ENCODE data around the gene COL19A1.

Gene COL19A1

DNA sequence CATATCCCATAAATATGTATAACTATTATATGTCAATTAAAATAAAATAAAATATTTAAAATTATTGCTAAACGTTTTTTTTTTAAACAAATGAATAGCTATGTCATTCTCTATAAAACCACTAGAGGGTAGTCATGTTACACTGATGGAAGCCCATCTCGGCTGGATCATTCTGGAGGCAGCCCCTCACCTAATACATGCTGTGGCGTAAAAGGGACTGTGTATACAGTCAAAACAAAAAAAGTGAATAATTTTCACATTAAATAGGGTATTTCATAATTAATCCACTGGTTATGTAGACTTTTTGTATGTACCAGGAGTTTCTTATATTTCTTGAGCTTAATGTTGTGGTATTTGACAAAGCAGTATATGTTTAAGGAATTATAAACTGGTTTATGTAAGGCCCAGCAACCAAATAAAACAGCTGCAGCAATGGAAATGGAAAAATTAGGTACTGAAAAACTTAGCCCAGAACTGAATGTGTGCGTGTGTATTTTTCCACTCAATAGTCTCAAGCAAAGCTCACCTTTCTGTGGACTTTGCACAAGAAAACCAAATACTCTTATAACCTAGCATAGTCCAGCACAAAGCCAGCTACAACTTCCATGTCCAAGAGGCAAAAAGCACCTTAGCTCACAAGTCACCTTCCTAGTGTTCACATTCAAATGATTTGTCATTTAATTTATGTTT is 354.8 kb downstream of the COL19A1 start:
- no peak overlapping the region for H3K9ac ChIP-seq (ENCODE audit: low read depth, low read length)
- no peaks in the 10 kb centered on the region for H3K4me1 ChIP-seq (ENCODE audit: insufficient read depth, low read length)
- H3K4me3 ChIP-seq (ENCODE audit: low read length): no peak overlapping the region
- no peaks in the 10 kb centered on the region; the same call in 1 of the 2 replicates for H3K36me3 ChIP-seq (ENCODE audit: insufficient read depth, low read depth, low read length)
- no peaks in the 10 kb centered on the region for H3K9me3 ChIP-seq (ENCODE audit: insufficient read depth, low read depth, low read length)
- H3K27ac ChIP-seq (ENCODE audit: low read length): no peak overlapping the region
- H3K27me3 ChIP-seq (ENCODE audit: insufficient read depth, low read length): no peaks in the 10 kb centered on the region

DNA sequence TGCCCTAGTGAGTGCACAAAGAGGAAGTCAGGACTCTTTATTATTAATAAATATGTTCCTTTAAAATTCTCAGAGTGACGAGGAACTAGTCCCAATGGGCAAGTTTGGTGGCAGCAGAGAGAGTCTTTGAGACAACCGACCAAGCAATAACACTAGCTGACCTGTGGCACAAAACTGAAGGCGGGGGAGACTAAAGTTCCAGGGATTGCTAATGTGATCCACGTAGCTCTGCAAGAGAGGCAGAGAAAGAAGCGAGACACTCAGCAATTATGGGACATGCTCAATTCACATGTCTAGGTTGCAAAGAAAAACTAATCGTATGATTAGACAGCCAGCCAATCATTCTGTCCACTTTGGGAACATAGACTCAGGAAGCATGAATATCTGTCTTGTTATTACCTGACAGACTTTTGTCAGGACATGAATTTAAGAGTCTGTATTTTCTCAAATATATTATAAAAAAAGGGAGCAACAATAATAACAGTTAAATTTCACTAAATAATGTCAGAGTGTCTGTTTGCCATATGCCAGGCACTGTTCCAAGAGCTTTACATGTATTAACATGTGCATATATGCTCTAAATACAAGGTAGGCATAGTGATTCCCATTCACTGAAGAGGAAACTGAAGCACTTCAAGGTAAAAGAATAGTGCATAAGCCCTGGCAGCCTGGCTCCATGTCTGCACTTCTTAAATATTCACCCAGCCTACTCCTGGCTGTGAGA is 355.5 kb downstream of the COL19A1 start:
- Histone ChIP-seq H3K4me1 (ENCODE audit: insufficient read depth, low read length) (no peaks in the 10 kb centered on the region), H3K9ac (ENCODE audit: low read depth, low read length) (no peak overlapping the region), H3K27ac (ENCODE audit: low read length) (no peak overlapping the region), H3K36me3 (ENCODE audit: insufficient read depth, low read depth, low read length) (no peaks in the 10 kb centered on the region; the same call in 1 of the 2 replicates), H3K27me3 (ENCODE audit: insufficient read depth, low read length) (no peaks in the 10 kb centered on the region), H3K9me3 (ENCODE audit: insufficient read depth, low read depth, low read length) (no peaks in the 10 kb centered on the region), H3K4me3 (ENCODE audit: low read length) (no peak overlapping the region)

DNA sequence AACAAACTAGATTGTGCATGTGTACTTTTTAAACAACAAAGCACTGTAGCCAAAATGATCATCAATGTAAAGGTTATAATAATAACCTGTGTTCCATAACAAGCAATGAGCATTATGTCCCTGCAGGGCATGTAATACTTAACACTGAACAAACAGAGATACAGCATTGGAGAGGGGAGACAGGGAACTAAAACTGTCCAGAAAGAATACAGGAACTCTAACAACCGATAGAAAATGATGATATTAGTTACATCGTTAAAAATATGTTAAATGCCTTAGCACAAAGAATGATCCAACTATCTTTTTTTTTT is 356.0 kb downstream of the COL19A1 start:
- H3K4me1 ChIP-seq (ENCODE audit: insufficient read depth, low read length): no peaks in the 10 kb centered on the region
- H3K9ac ChIP-seq (ENCODE audit: low read depth, low read length): no peak overlapping the region
- H3K27me3 ChIP-seq (ENCODE audit: insufficient read depth, low read length): no peaks in the 10 kb centered on the region
- no peaks in the 10 kb centered on the region for H3K9me3 ChIP-seq (ENCODE audit: insufficient read depth, low read depth, low read length)
- H3K27ac ChIP-seq (ENCODE audit: low read length): no peak overlapping the region
- no peak overlapping the region for H3K4me3 ChIP-seq (ENCODE audit: low read length)
- no peaks in the 10 kb centered on the region; the same call in 1 of the 2 replicates for H3K36me3 ChIP-seq (ENCODE audit: insufficient read depth, low read depth, low read length)

DNA sequence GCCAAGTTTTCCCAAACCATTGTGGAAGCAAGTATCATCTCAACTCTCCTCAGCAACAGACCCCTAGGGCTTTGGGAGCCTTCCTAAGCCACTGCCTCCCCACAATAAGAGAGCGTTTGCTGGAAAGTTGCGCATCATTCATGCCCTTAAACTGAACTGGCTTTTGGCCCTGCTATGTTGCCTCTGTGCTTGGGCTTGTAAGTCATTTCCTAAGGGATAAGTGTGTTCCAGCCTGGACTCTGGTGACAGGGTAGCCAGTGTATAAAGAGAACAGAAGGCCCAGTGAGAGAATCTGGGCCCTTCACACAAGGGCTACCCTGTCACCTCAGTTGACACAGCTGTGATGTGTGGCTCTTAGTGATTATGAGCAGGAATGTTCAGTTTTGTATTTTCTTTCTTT is 358.7 kb downstream of the COL19A1 start:
- Histone ChIP-seq H3K4me1 (ENCODE audit: insufficient read depth, low read length) (no peaks in the 10 kb centered on the region; the same call in 1 of the 2 replicates), H3K4me3 (ENCODE audit: low read length) (no peak overlapping the region), H3K27ac (ENCODE audit: low read length) (no peak overlapping the region), H3K36me3 (ENCODE audit: insufficient read depth, low read depth, low read length) (no peaks in the 10 kb centered on the region; the same call in 1 of the 2 replicates), H3K9ac (ENCODE audit: low read depth, low read length) (no peak overlapping the region), H3K27me3 (ENCODE audit: insufficient read depth, low read length) (no peaks in the 10 kb centered on the region), H3K9me3 (ENCODE audit: insufficient read depth, low read depth, low read length) (no peaks in the 10 kb centered on the region)

DNA sequence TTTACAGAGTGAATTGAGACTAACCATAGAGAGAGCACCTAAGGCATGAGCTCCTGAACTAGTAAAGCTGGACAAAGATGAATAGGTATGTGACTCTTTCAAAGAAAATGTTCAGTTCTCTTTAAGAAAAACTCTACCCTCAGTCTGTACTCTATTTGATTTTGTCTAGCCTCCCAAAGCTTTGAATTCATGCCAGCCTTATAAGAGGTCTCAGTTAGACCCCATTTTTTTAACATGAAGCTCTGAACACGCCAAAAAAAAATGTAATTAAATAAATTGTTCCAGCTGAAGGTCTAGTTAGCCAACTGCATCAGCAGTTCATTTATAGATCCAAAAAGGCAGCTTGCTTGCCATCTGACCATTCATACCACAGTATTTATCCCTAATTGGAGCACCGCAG is 365.0 kb downstream of the COL19A1 start:
- Histone ChIP-seq H3K36me3 (ENCODE audit: insufficient read depth, low read depth, low read length) (peaks cover 11% of the 10 kb centered on the region; the same call in 1 of the 2 replicates), H3K27me3 (ENCODE audit: insufficient read depth, low read length) (no peaks in the 10 kb centered on the region), H3K9ac (ENCODE audit: low read depth, low read length) (no peak overlapping the region), H3K4me1 (ENCODE audit: insufficient read depth, low read length) (no peaks in the 10 kb centered on the region; the same call in 1 of the 2 replicates), H3K4me3 (ENCODE audit: low read length) (no peak overlapping the region), H3K9me3 (ENCODE audit: insufficient read depth, low read depth, low read length) (no peaks in the 10 kb centered on the region), H3K27ac (ENCODE audit: low read length) (no peak overlapping the region)

DNA sequence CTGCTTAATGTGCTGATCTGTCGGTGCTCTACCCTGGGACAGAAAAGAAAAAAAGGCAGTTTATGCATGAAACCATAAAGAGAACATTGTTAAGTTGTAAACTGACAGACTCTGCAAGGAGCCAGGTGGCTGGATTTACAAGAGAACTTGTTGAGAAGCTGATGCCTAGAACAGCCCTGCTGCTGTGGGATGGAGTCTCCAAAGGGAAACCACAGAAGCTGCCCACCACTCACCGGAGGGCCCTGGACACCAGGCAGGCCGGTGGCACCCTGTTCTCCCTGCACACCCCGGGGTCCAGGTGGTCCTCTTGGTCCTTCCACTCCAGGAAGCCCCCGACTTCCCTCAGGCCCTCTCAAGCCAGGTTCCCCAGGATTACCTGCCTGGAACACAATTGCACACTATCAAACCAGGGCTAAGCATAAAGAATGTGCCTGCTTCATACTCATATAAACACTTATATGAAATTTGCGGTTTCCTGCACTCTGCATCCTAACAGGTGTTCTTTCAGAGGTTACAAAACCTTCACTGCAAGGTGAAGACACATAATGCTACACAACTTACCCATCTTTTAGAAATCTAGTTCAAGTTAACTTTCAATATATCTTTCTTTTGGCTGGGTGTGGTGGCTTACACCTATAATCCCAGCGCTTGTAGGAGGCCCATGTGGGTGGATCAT is 368.3 kb downstream of the COL19A1 start:
- H3K9me3 ChIP-seq (ENCODE audit: insufficient read depth, low read depth, low read length): no peaks in the 10 kb centered on the region
- no peak overlapping the region for H3K27ac ChIP-seq (ENCODE audit: low read length)
- no peaks in the 10 kb centered on the region for H3K4me1 ChIP-seq (ENCODE audit: insufficient read depth, low read length)
- no peaks in the 10 kb centered on the region for H3K27me3 ChIP-seq (ENCODE audit: insufficient read depth, low read length)
- H3K9ac ChIP-seq (ENCODE audit: low read depth, low read length): no peak overlapping the region
- H3K4me3 ChIP-seq (ENCODE audit: low read length): no peak overlapping the region
- H3K36me3 ChIP-seq (ENCODE audit: insufficient read depth, low read depth, low read length): peaks cover 11% of the 10 kb centered on the region; the same call in 1 of the 2 replicates

DNA sequence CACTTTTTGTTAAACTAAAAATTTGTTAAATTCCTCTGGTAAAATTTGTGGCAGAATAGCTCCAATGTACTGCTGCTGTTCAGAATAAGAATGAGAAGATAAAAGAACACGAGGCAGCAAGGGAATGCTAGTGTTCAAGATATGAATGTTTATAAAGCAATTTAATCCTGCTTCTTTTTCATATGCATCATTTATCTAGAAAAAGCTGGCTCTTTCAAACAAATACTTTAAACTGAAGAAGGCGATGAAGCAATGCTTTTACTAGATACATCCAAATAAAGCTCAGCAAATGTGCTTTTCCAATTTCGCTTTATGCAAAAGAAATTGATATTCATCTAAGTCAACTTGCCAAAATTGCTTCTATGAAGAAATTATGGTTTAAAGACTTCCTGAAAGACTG is 370.0 kb downstream of the COL19A1 start:
- no peaks in the 10 kb centered on the region for H3K9me3 ChIP-seq (ENCODE audit: insufficient read depth, low read depth, low read length)
- no peak overlapping the region for H3K9ac ChIP-seq (ENCODE audit: low read depth, low read length)
- no peaks in the 10 kb centered on the region for H3K4me1 ChIP-seq (ENCODE audit: insufficient read depth, low read length)
- no peak overlapping the region for H3K27ac ChIP-seq (ENCODE audit: low read length)
- no peaks in the 10 kb centered on the region for H3K27me3 ChIP-seq (ENCODE audit: insufficient read depth, low read length)
- peaks cover 11% of the 10 kb centered on the region; the same call in 1 of the 2 replicates for H3K36me3 ChIP-seq (ENCODE audit: insufficient read depth, low read depth, low read length)
- H3K4me3 ChIP-seq (ENCODE audit: low read length): no peak overlapping the region

DNA sequence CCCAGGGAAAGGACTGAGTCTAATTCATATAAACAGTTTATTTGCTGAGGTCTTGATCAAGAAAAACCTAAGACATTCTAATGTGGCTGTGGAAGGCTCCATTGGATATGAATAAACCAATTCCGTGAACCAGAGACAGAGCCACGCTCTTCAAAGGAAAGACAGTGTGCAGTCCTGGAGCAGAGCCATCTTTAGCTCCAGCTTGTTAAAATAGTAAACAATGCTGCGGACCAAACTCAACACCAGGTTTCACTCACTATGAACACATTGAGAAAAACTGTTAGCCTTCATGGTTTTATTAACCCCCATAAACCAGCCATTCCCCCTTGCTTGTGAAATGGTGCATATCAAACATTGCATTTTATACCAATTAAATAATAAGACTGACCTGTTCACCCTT is 374.7 kb downstream of the COL19A1 start:
- Histone ChIP-seq H3K36me3 (ENCODE audit: insufficient read depth, low read depth, low read length) (no peaks in the 10 kb centered on the region), H3K9me3 (ENCODE audit: insufficient read depth, low read depth, low read length) (no peaks in the 10 kb centered on the region)

DNA sequence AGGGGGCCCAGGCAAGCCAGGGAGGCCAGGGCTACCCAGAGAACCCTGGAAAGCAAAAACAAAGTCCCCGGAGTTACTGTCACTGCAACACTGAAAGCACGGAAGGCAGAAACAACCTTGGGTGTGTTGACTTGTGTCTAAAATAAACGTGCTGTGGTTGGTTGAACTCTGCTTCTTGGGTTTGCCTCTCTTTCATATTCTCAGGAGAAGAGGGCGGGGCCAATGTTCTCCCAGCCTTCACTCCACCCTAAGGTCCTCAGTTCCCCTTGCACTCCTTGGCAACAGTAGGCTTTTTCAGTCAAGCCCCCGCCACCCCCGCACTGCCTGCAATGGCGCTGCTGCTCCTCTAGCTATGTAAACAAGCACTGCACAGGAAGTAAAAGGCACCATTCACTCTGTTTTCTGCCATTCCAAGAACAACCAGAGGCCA is 375.6 kb downstream of the COL19A1 start:
- peaks cover 6% of the 10 kb centered on the region; the same call in 1 of the 2 replicates for H3K4me1 ChIP-seq (ENCODE audit: insufficient read depth, low read length)
- no peak overlapping the region for H3K27ac ChIP-seq (ENCODE audit: low read length)
- H3K9ac ChIP-seq (ENCODE audit: low read depth, low read length): no peak overlapping the region
- H3K4me3 ChIP-seq (ENCODE audit: low read length): no peak overlapping the region
- no peaks in the 10 kb centered on the region for H3K27me3 ChIP-seq (ENCODE audit: insufficient read depth, low read length)
- H3K36me3 ChIP-seq (ENCODE audit: insufficient read depth, low read depth, low read length): no peaks in the 10 kb centered on the region
- H3K9me3 ChIP-seq (ENCODE audit: insufficient read depth, low read depth, low read length): no peaks in the 10 kb centered on the region

More for the DNA sequence above, 374.7 kb downstream of the COL19A1 start:
- no peak overlapping the region for H3K27ac ChIP-seq (ENCODE audit: low read length)
- peaks cover 6% of the 10 kb centered on the region; the same call in 1 of the 2 replicates for H3K4me1 ChIP-seq (ENCODE audit: insufficient read depth, low read length)
- no peak overlapping the region for H3K9ac ChIP-seq (ENCODE audit: low read depth, low read length)
- no peak overlapping the region for H3K4me3 ChIP-seq (ENCODE audit: low read length)
- no peaks in the 10 kb centered on the region for H3K27me3 ChIP-seq (ENCODE audit: insufficient read depth, low read length)

DNA sequence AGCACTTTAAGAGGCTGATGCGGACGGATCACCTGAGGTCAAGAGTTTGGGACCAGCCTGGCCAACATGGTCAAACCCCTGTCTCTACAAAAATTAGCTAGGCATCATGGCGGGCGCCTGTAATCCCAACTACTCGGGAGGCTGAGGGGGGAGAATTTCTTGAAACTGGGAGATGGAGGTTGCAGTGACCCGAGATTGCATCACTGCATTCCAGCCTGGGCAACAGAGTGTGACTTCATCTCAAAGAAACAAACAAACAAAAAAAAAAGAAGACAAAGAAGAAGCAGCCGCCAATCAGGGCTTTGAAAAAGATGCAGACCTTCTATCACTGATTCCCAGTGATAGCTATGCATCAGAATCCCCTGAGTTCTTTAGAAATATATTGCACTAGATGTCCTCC is 379.8 kb downstream of the COL19A1 start:
- Histone ChIP-seq H3K4me3 (ENCODE audit: low read length) (no peak overlapping the region), H3K9me3 (ENCODE audit: insufficient read depth, low read depth, low read length) (no peaks in the 10 kb centered on the region), H3K27ac (ENCODE audit: low read length) (no peak overlapping the region), H3K36me3 (ENCODE audit: insufficient read depth, low read depth, low read length) (no peaks in the 10 kb centered on the region; the same call in 1 of the 2 replicates), H3K4me1 (ENCODE audit: insufficient read depth, low read length) (peaks cover 6% of the 10 kb centered on the region; the same call in 1 of the 2 replicates), H3K27me3 (ENCODE audit: insufficient read depth, low read length) (no peaks in the 10 kb centered on the region), H3K9ac (ENCODE audit: low read depth, low read length) (no peak overlapping the region)

DNA sequence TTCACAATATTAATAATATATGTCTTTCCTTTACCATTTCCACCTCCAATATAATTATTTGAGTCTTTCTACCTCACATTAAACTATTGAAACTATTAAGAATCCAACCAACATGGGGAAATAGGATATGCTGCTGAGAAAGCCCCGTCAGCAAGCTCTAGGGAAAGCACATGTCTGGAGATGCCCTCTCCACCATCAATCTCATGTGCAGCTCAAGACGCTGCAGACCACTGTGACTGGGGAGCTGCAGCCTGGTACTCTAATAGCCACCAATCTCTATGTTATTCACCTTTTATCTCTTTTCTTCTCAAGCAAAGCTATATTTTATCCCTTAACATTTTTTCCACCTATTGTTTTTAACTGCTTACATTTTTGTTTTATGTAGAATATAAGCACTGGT is 386.2 kb downstream of the COL19A1 start:
- no peak overlapping the region for H3K27ac ChIP-seq (ENCODE audit: low read length)
- H3K27me3 ChIP-seq (ENCODE audit: insufficient read depth, low read length): no peaks in the 10 kb centered on the region
- no peak overlapping the region for H3K4me3 ChIP-seq (ENCODE audit: low read length)
- H3K36me3 ChIP-seq (ENCODE audit: insufficient read depth, low read depth, low read length): peaks cover 4% of the 10 kb centered on the region; the same call in 1 of the 2 replicates
- H3K9me3 ChIP-seq (ENCODE audit: insufficient read depth, low read depth, low read length): no peaks in the 10 kb centered on the region
- no peaks in the 10 kb centered on the region for H3K4me1 ChIP-seq (ENCODE audit: insufficient read depth, low read length)
- H3K9ac ChIP-seq (ENCODE audit: low read depth, low read length): no peak overlapping the region
